ENCODE results near the gene ADGRL1.

The ADGRL1 gene

GRCh38 chr19:14141041-14141440 lies 64.9 kb downstream of the ADGRL1 start:
- no peak for DNase-seq (ENCODE audit: low read depth in 2 of 2, low spot score in 1 of 2)

- DNase-seq (ENCODE audit: low read depth in 2 of 2, low spot score in 1 of 2) = no peak
Measured at GRCh38 chr19:14139944-14140343, 66.0 kb downstream of the ADGRL1 start.

- no peak for DNase-seq (ENCODE audit: low read depth in 2 of 2, low spot score in 1 of 2)
Measured at GRCh38 chr19:14138576-14139265, 67.2 kb downstream of the ADGRL1 start.

GRCh38 chr19:14136509-14137281 lies 69.3 kb downstream of the ADGRL1 start, which contains the start of gene ASF1B:
ASF1B (minus strand) TSS chr19:14136589; CDS start chr19:14136456, 133 bp downstream.
- DNase-seq (ENCODE audit: low read depth in 2 of 2, low spot score in 1 of 2) = peak; percentile 83 to 94

GRCh38 chr19:14135985-14136508 lies 69.9 kb downstream of the ADGRL1 start:
- no peak for DNase-seq (ENCODE audit: low read depth in 2 of 2, low spot score in 1 of 2)

GRCh38 chr19:14135355-14135754 lies 70.6 kb downstream of the ADGRL1 start:
- no peak for DNase-seq (ENCODE audit: low read depth in 2 of 2, low spot score in 1 of 2)

- no peak for DNase-seq (ENCODE audit: low read depth in 2 of 2, low spot score in 1 of 2)
Measured at GRCh38 chr19:14127929-14128509, 78.0 kb downstream of the ADGRL1 start.

GRCh38 chr19:14127176-14127575 lies 78.8 kb downstream of the ADGRL1 start:
- DNase-seq (ENCODE audit: low read depth in 2 of 2, low spot score in 1 of 2) = no peak

GRCh38 chr19:14122924-14123323 lies 83.0 kb downstream of the ADGRL1 start:
- no peak for DNase-seq (ENCODE audit: low read depth in 2 of 2, low spot score in 1 of 2)

GRCh38 chr19:14120497-14120780 lies 85.5 kb downstream of the ADGRL1 start:
- no peak for DNase-seq (ENCODE audit: low read depth in 2 of 2, low spot score in 1 of 2)

GRCh38 chr19:14119644-14120496 lies 86.1 kb downstream of the ADGRL1 start:
- no peak for DNase-seq (ENCODE audit: low read depth in 2 of 2, low spot score in 1 of 2)

GRCh38 chr19:14119146-14119545 lies 86.8 kb downstream of the ADGRL1 start:
- DNase-seq (ENCODE audit: low read depth in 2 of 2, low spot score in 1 of 2) = no peak

GRCh38 chr19:14118165-14119051 lies 87.6 kb downstream of the ADGRL1 start:
- DNase-seq (ENCODE audit: low read depth in 2 of 2, low spot score in 1 of 2) = no peak

GRCh38 chr19:14117668-14118164 lies 88.3 kb downstream of the ADGRL1 start, which contains the start of gene PRKACA:
PRKACA (minus strand) TSS chr19:14117762; CDS start chr19:14117547, 215 bp downstream.
- DNase-seq (ENCODE audit: low read depth in 2 of 2, low spot score in 1 of 2) = peak; percentile 92 to 98

GRCh38 chr19:14116918-14117578 lies 88.9 kb downstream of the ADGRL1 start:
- DNase-seq (ENCODE audit: low read depth in 2 of 2, low spot score in 1 of 2) = no peak

- DNase-seq (ENCODE audit: low read depth in 2 of 2, low spot score in 1 of 2) = no peak
Measured at GRCh38 chr19:14116525-14116917, 89.4 kb downstream of the ADGRL1 start.

- no peak for DNase-seq (ENCODE audit: low read depth in 2 of 2, low spot score in 1 of 2)
Measured at GRCh38 chr19:14115756-14116155, 90.2 kb downstream of the ADGRL1 start.

- DNase-seq (ENCODE audit: low read depth in 2 of 2, low spot score in 1 of 2) = no peak
Measured at GRCh38 chr19:14114854-14115253, 91.1 kb downstream of the ADGRL1 start.

- no peak for DNase-seq (ENCODE audit: low read depth in 2 of 2, low spot score in 1 of 2)
Measured at GRCh38 chr19:14114439-14114838, 91.5 kb downstream of the ADGRL1 start.

All from stimulated activated CD8-positive, alpha-beta memory T cell treated with anti-CD3 and anti-CD28 coated beads, Interleukin-4, amount 100 ng/mL, for 4 hours (primary cell).